Activated T-helper 2 cell treated with anti-CD3 and anti-CD28 coated beads, Interferon-gamma antibody, Interleukin-2, Interleukin-4, amounts not matched to agents 10 μg/mL and 5 μg/mL and 100 μg/mL, durations not matched to agents 14 hours and 24 hours and 36 hours (primary cell): ENCODE results near the gene DMRT1. TPM values are rescaled to one million over a fixed set of nuclear protein-coding genes. Genes with fewer than 3 reads are reported as not detected.

Experiments
- DNase-seq: peaks from one replicate; pipeline ENCODE4 v3.0.0; 2021; ENCODE audit warnings: low spot score
- H3K27ac Mint-ChIP-seq: one replicate; pipeline ENCODE4 v1.8.0; 2021; ENCODE audit warnings: mixed read lengths
- H3K27me3 Mint-ChIP-seq: one replicate; pipeline ENCODE4 v1.8.0; 2021; ENCODE audit warnings: low read depth, mixed read lengths
- H3K36me3 Mint-ChIP-seq: one replicate; pipeline ENCODE4 v1.8.0; 2021; ENCODE audit warnings: low read depth, mixed read lengths
- H3K4me1 Mint-ChIP-seq: one replicate; pipeline ENCODE4 v1.8.0; 2021; ENCODE audit warnings: low read depth, mixed read lengths
- H3K4me3 Mint-ChIP-seq: one replicate; pipeline ENCODE4 v1.8.0; 2021; ENCODE audit warnings: low read depth, mild to moderate bottlenecking, moderate library complexity, mixed read lengths
- H3K9me3 Mint-ChIP-seq: one replicate; pipeline ENCODE4 v1.8.0; 2021; ENCODE audit warnings: mixed read lengths
- intact Hi-C: fragments of 100-400 bp; cut with micrococcal nuclease; formaldehyde crosslinking; loops from one replicate; pipeline ENCODE4 v1.15.1; 2023
- total RNA-seq: library from RNA; stranded (reverse); gene quantifications from 2 replicates; pipeline ENCODE4 v1.2.3, GENCODE V29; 2022

The DMRT1 gene
- total RNA-seq, 1 donor from 2014 or later, result not detected

DNA sequence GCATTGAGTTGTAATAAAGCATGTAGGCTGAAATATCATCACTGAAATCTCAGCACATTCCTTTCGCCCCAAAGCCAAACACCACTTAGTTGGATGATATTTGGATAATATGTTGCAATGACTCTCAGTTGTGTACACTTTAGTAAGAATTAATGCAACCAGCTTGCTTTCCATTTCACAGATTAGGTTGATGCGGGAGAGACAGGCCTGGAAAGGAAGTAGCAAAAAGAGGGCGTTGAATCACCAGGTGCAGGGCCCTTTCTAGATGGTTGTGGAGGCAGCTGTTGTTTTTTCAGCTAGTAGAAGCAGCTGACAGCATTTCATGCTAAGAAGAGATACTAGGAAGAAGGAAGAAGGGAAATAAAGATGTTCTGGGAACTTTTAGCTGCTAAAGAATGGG lies 165.8 kb downstream of the DMRT1 start:
- Mint-ChIP-seq H3K27ac (no peak overlapping the region), H3K27me3 (peaks cover 8% of the 10 kb centered on the region), H3K36me3 (no peaks in the 10 kb centered on the region), H3K4me3 (no peak overlapping the region), H3K9me3 (no peaks in the 10 kb centered on the region), H3K4me1 (peaks cover 11% of the 10 kb centered on the region)
- intact Hi-C loops, result loop anchor here (5.0 kb wide), 1 partner anchor 395 kb away; no protein-coding TSS in a partner anchor
- DNase-seq, result no peak

DNA sequence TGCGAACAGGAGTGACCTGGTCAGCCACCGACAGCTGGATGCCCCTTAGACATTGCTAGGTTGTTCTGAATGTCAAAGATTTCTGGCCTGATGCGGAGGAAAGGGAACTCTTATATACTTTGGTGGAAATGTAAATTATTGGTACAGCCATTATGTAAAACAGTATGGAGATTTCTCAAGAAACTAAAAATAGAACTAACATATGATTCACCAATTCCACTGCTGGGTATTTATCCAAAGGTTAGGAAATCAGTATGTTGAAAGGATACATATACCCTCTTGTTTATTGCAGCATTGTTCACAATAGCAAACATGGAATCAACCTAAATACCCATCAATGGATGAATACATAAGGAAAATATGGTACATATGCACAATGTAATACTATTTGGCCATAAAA lies 166.7 kb downstream of the DMRT1 start:
- H3K9me3 Mint-ChIP-seq, result no peaks in the 10 kb centered on the region
- intact Hi-C loops, result loop anchor here (5.0 kb wide), 1 partner anchor 396 kb away; no protein-coding TSS in a partner anchor
- H3K36me3 Mint-ChIP-seq, result no peaks in the 10 kb centered on the region
- H3K4me3 Mint-ChIP-seq, result no peak overlapping the region
- peaks cover 11% of the 10 kb centered on the region for H3K4me1 Mint-ChIP-seq
- H3K27me3 Mint-ChIP-seq, result peaks cover 10% of the 10 kb centered on the region
- H3K27ac Mint-ChIP-seq, result no peak overlapping the region
- DNase-seq, result no peak

DNA sequence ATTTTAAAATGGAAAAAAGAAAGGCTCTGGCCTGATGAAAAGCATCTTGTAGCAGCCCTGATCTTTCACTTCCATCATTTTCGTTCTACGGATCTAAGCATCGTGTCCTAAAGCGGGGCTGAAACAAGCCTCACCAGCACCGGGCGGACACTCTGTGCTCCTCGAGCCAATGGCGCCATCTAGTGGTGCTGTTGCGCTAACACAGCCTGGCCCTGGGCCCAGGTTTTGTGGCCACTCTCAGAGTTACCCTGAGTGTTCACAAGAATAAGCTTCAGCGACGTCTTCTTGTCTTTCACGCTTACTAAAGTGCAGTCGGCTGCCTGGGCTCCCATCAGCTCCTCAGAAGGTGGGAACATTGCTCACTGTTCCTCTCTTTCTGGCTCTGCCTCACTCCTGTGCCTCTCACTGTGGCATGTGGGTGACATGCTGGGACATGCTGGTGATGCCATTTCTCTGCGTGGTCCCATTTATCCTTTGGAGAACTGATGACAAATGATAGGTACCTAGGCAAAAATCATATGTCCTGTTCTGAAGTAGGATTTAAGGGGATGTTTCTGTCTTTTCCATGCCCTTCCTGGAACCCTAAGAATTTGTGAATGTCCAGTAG lies 167.7 kb downstream of the DMRT1 start:
- Mint-ChIP-seq H3K36me3 (no peaks in the 10 kb centered on the region), H3K27me3 (peaks cover 10% of the 10 kb centered on the region), H3K27ac (no peak overlapping the region), H3K4me1 (peaks cover 11% of the 10 kb centered on the region), H3K9me3 (no peaks in the 10 kb centered on the region), H3K4me3 (no peak overlapping the region)
- intact Hi-C loops, result loop anchor here (1.0 to 5.0 kb wide), 2 partner anchors 115 to 397 kb away; no protein-coding TSS in a partner anchor
- peak; percentile 67 for DNase-seq

DNA sequence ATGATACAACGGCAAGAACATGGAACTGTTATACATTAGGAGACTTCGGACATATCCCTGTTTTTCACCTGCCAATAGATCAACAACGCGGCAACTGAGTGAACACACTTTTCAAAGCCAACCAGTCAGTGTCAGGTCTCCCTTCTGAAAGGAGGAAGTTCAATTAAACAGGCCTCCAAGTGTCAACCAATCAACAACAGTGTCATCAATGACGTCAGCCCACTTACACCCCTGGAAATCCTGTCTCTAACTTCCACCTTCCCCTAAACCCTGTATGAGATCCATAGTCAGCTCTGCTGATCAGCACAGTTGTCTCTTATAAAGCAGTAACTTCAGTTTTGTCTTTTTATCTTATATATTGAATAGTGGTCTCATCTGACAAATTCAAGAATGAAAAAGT lies 171.5 kb downstream of the DMRT1 start:
- Mint-ChIP-seq H3K4me1 (peaks cover 5% of the 10 kb centered on the region), H3K27me3 (peaks cover 21% of the 10 kb centered on the region), H3K36me3 (no peaks in the 10 kb centered on the region), H3K27ac (no peak overlapping the region), H3K4me3 (no peak overlapping the region), H3K9me3 (no peaks in the 10 kb centered on the region)
- no peak for DNase-seq
- intact Hi-C loops, result no loop called here

DNA sequence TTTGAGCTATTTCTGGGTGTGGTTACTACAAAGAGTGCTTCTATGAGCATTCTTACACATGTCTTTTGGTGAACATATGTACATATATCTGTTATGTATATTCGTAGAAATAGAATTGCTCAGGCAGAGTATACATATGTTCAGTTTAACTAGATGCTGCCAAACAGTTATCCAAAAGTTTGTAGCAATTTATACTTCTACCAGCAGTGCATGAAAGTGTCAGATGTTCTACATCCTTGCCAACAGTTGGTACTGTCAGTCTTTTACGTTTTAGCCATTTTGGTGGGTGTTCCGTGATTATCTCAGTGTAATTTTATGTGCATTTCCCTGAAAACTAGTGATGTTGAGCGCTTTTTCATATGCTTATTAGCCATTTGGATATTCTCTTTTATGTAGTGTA lies 172.7 kb downstream of the DMRT1 start:
- Mint-ChIP-seq H3K27me3 (peaks cover 24% of the 10 kb centered on the region), H3K27ac (no peak overlapping the region), H3K36me3 (no peaks in the 10 kb centered on the region), H3K4me1 (no peaks in the 10 kb centered on the region), H3K9me3 (no peaks in the 10 kb centered on the region), H3K4me3 (no peak overlapping the region)
- intact Hi-C loops, result no loop called here
- no peak for DNase-seq

DNA sequence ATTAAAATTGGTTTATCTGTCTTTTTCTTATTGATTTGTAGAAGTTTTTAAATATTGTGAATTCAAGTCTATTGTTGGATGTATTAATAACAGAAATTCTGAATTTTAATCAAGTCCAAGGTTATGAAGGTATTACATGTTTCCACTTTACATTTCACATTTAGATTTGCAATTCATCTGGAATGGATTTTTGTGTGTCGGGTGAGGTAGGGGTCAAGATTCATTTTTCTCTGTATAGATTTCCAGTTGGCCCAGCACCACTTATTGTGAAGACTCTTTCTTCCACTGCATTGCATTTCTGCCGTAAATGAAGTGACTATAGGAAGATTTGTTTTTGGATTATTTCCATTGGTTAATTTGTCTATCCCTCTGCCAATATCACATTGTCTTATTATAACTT lies 173.1 kb downstream of the DMRT1 start:
- Mint-ChIP-seq H3K4me3 (no peak overlapping the region), H3K27ac (no peak overlapping the region), H3K36me3 (no peaks in the 10 kb centered on the region), H3K4me1 (no peaks in the 10 kb centered on the region), H3K9me3 (no peaks in the 10 kb centered on the region), H3K27me3 (peaks cover 25% of the 10 kb centered on the region)
- intact Hi-C loops, result no loop called here
- no peak for DNase-seq

DNA sequence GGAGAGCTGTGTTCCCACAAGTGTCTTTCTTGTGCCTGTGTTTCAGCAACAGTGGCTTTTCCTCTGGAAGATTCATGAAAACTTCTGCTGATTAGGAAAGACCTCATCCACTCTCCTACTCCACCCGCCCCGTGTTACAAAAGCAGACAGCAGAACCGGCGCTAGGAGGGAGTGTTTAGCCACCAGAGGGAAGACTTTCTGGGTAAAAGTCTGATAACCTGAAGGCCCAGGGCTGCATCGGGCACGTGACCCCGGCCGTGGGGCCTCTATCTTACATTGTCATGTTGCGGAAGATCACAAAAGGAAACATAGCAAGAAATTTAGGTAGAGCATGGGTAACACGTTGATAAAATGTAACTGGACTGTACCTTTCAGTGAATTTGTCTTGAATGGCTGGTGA lies 176.6 kb downstream of the DMRT1 start:
- Mint-ChIP-seq H3K4me3 (no peak overlapping the region), H3K4me1 (no peaks in the 10 kb centered on the region), H3K27ac (no peak overlapping the region), H3K36me3 (no peaks in the 10 kb centered on the region), H3K27me3 (peaks cover 28% of the 10 kb centered on the region), H3K9me3 (no peaks in the 10 kb centered on the region)
- intact Hi-C loops, result no loop called here
- no peak for DNase-seq

Other genes with a start within 250 kb of the DMRT1 start
- not detected in 2 replicates for gene DMRT3, start 135.0 kb downstream of the DMRT1 start, total RNA-seq
- gene DMRT2, start 208.7 kb downstream of the DMRT1 start, total RNA-seq, result 1.2 and 1.4 TPM in 2 replicates